NK-92 (cell line): Measurements from ENCODE around the gene FOXP1.

Source experiments
- DNase-seq: peaks from one replicate; lab custom pipeline; 2025; ENCODE audit not compliant: unreplicated experiment; lab: John Stamatoyannopoulos, UW

The FOXP1 gene

GRCh38 chr3:71090207-71090606, 493.3 kb downstream of the FOXP1 start:
- no peak for DNase-seq

DNA sequence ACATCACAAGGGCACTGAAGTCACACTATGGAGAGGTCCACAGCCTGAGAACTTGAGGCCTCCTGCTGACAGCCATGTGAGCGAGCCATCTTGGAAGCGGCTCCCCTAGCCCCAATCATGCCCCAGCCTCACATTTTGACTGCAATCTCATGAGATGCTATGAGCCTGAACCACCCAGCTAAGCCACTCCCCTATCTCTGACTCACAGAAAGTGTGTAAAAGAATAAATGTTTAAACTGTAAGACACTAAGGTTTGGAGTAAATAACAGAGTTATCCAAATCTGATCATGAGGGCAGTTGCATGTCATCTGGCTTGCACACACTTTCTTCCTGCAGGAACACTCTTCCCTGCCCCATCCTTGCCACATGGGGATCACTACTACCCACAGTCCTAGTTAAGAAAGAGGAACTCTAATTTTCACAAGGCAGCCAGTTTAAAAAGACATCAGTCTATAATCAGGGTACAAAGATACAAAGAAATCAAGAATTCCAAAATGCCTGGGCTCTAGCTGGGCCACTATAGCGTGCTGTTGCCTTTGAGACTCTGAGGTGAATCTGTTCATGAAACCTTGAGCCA, 494.2 kb downstream of the FOXP1 start:
- DNase-seq: no peak

DNA sequence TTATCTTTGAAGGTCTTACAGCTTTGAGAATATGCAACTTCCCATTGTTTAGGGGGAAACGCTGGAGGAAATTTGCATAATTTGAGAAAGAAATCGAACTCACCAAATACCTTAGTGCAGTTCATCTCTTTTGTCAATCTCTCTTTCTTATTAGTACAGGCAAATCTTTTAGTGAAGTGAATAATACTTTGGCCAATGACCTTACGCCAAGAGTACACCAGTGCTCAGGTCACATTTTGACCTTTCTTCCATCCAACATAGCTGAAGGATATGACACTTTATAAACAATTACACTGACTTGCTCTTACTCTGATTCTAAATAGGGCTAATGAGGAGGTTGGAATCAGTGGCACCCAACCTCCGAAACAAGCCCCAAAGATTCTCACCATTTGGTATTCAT, 494.8 kb downstream of the FOXP1 start:
- DNase-seq: no peak

- no peak for DNase-seq
Observed at GRCh38 chr3:71088019-71088708, 495.4 kb downstream of the FOXP1 start.

GRCh38 chr3:71087143-71088018, 496.1 kb downstream of the FOXP1 start:
- DNase-seq: no peak

GRCh38 chr3:71086777-71087142, 496.8 kb downstream of the FOXP1 start:
- DNase-seq: no peak

DNA sequence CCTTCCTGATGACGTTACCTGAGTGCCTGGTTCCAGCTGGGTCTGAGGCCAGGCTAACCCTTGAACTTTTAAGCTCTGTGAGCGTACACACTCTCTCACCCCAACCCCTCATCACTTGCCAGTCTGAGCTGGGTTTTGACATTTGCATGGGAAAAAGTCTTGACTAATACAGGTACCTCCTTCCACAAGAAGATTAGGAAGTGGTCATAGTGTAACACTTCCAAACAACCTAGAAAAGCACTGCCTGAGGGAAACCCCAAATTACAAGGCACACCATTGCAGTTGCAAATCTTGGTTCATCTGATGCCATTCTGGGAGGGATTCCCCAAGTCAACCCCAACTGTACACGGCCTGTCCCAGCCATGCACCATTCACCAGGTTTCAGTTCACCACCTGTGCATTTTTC, 499.8 kb downstream of the FOXP1 start:
- no peak for DNase-seq

GRCh38 chr3:71082833-71083232, 500.7 kb downstream of the FOXP1 start:
- DNase-seq: no peak

GRCh38 chr3:71080517-71081083, 502.9 kb downstream of the FOXP1 start:
- no peak for DNase-seq

DNA sequence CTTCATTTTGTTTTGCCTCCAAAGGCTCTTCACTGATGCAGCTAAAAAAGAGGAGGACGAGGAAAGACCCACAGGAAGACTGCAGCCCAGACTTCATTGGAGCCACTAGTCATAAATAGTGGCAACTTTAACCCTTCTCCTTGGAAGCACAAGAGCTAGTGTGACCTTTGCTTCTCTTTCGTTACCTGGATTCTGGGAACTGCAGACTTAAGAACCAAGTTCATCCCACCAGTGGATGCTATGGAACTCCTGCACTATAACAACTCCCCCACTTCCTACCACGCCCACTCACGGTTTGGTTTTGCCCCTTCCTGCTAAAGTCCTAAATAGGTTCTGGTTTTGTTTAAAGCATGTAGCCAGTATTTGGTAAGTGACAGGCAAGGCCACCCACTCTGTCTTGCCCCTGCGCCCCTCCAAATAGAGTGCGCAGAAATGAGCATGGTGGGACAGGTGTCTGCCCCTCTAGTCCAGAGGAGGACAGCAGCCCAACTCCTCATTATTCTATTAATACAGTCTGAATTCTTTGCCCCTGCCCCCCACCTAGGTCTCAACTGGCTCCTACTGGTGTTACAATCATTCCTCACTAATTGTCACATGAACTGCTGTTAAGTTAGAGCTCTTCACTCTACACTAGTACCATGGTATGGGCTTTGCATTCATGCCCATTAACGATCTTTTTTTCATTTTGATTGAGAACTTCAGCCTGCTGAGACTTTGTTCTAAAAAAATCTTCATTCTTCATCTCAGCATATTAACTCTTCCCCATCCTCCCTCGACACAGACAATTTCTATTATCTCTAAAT, 504.6 kb downstream of the FOXP1 start:
- DNase-seq: no peak

DNA sequence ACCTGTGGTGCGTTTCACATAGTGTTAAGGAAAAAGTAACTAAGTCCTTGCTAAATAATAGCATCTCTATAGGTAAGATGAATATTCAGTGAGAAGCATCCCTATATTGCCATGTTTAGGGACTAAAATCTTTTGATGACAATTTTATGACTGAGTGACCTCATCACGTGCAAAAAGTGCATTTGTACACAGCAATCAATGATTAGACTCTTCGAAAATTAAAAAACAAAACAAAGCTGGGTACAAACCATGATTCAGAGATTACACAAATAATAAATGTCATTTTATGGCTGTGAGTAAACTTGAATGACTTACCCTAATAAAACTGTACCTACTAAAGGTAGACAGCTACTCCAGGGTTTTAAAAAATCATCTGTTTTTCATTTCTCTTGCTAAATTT, 505.3 kb downstream of the FOXP1 start:
- DNase-seq: no peak

GRCh38 chr3:71077070-71077469, 506.5 kb downstream of the FOXP1 start:
- DNase-seq: no peak

DNA sequence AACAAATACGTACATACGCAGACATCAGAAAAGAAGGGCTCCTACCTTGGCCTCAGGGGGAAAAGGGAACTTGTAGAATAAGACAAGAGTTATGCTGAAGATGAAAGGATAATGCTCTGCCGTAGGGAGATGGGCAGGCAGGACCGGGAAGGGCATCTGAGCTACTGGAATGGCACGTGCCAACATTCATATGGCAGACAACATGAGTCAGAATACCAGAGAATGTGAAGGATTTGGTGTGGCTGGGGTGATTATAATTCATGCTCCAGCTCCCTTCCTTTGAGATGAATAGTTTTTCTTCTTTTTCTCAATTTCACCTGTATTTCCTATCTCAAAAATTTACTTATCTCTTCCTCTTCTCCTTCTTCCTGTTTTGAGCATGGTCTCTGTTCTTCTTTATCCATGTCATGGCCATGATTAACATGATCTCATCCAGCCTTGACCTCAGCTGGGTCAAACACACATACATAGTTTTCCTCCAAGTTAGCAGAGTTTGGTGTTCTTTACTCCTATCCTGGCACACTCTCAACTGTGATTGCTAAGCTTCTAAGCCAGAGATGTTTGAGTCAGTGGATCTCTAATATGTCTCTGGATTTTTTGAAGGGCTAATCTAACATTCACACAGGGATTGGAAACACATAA, 507.0 kb downstream of the FOXP1 start:
- DNase-seq: no peak

DNA sequence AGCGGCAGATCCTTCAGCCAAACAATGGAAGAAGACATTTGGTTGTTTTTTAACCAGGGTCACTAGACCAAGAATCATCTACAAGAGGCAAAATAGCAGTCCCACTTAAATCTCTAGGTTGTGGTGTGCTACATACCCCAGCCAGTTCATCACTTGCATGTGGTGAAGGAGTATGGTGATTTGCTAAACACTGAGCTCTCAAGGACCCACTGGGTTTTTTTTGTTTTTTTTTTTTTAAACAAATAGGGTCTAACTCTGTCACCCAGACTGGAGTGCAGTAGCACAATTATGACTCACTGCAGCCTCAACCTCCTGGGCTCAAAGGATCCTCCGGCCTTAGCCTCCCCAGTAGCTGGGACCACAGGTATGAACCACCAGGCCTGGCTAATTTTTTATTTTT, 508.0 kb downstream of the FOXP1 start:
- no peak for DNase-seq

DNA sequence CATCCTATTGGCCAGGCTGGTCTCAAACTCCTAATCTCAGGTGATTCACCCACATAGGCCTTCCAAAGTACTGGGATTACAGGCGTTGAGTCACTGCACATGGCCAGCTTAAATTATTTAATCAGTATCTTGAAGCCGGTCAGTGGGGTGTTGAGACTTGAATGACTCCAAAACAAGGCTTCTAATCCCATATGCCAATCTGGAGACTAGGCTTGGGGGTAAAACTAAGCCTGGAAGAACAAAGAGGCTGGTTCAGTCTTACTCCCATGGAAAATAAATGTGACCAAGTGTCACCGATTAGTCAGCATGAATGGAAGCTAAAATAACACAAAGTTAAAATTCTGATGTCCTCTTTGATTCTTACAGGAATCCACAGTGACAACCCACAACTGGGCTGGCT, 509.1 kb downstream of the FOXP1 start:
- no peak for DNase-seq

DNA sequence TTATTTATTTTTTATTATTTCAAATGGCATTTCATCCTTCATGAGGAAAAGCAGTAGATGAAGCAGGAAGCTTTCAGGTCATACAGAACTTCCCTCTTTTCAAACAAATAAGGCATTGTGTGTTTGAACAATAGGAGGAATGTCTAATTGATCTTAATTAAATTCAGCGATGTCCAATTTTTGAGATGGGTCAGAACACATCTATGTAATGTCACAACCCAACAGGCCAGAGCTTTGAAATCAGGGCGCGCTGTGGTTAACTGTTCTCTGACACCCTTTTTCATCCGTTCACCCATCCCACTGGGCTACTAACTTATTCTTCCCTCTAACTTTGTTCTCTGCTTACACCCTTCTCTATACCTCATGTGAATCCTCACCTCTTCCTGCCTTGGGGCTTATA, 510.5 kb downstream of the FOXP1 start:
- no peak for DNase-seq

- no peak for DNase-seq
Observed at GRCh38 chr3:71072287-71072686, 511.2 kb downstream of the FOXP1 start.

DNA sequence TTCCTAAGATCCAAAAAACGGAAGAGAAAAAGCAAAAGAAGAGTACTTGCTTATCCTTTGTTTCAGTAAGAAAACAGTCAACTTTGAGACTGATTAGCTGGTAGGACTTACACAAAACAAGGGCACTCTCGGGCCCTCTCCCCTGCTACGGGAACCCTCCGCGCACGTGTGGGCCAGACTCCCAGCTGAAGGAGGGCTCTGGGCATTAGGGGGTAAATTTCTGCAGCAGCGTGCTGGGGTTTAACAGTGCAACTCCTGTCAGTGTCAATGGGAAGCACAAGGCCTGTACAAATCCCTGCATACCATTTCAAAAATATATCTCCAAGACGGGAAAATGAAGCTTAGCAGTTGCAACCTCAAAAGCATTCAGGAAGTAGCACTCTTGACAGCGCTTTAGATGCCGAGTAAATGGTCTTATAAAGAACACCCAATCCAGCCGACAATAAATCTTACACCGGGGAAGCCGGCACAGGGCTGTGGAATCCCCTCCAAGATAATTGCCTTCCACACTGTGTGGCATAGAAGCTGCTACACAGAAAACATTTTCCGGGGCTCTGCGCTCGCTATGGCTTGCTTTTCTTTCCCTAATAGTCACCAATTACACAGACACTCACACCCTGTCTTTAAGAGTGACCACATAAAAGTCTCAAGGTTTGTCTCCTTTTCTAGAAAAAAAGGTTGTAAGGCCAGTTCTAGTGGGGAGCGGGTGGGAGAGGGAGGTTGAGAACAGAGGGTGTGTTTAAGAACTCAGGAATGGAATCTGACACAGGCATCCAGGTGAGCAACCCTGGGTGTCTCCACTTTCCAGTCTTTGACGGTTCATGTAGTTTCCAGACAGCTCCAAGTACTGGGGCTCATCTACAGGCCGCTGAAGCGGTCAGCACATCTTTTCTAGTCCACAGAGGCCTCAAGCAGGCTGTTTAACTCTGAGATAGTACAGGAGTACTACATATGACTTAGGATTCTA, 512.7 kb downstream of the FOXP1 start:
- DNase-seq: no peak

GRCh38 chr3:71069797-71070196, 513.7 kb downstream of the FOXP1 start:
- DNase-seq: no peak
